ENCODE measurements around the gene ZNF670.
"Not testable (repeated sequence)": the region's sequence is repeated elsewhere in the genome, so short reads cannot be mapped to it uniquely, and the experiment has no call there.

Gene ZNF670

DNA sequence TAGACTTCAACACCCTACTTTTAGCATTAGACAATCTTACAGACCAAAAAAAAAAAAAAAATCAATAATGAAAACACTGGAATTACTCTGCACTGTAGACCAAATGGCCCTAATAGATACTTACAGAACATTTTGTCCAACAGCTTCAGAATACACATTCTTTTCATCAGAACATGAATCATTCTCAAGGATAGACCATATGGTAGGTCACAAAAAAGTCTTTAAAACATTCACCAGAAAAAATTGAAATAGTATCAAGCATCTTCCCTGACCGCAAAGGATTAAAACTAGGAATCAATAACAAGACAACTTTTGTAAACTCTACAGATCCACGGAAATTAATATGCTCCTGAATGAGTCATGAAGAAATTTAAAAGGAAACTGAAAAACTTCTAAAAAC is 22.5 kb downstream of the ZNF670 start:
- FAIRE-seq = no peak
- TF ChIP-seq PAX5 (IDR thresholded peaks at IDR 0.05; ENCODE audit: insufficient read depth, low read length, severe bottlenecking) (no peak), SPI1 (IDR thresholded peaks at IDR 0.05; ENCODE audit: low read depth, low read length) (no peak), POLR2A (IDR thresholded peaks at IDR 0.05; ENCODE audit: low read depth, low read length) (no peak), POU2F2 (IDR thresholded peaks at IDR 0.05; ENCODE audit: low read depth, low read length) (no peak), TAF1 (IDR thresholded peaks at IDR 0.05; ENCODE audit: low read depth, low read length) (no peak), POLR2AphosphoS5 (IDR thresholded peaks at IDR 0.05; ENCODE audit: low read depth, low read length) (no peak)
- DNase-seq (ENCODE audit: insufficient read length, low spot score) = no peak

DNA sequence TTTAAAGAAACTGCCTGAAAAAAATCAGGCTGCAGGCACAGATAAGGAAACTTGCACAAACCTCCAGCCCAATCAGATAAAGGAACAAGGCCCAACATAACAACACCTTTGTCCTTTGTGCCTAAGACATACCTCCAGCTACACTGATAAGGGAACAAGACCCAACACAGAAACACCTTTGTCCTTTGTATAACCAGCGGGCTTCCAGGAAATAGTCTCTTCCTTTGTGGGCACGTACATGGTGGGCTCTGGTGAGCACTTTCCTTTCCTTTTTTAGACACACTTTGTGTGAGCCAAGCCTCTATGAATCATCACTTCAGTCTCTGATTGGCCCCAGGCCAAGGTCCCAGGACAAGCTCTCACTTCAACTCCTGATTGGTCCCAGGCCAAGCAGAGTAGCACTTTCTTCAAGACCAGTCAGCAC is 23.6 kb downstream of the ZNF670 start:
- no peak for TF ChIP-seq POU2F2 (IDR thresholded peaks at IDR 0.05; ENCODE audit: low read depth, low read length)
- no peak for TF ChIP-seq POLR2AphosphoS5 (IDR thresholded peaks at IDR 0.05; ENCODE audit: low read depth, low read length)
- DNase-seq (ENCODE audit: insufficient read length, low spot score) (no peak), FAIRE-seq (no peak)

DNA sequence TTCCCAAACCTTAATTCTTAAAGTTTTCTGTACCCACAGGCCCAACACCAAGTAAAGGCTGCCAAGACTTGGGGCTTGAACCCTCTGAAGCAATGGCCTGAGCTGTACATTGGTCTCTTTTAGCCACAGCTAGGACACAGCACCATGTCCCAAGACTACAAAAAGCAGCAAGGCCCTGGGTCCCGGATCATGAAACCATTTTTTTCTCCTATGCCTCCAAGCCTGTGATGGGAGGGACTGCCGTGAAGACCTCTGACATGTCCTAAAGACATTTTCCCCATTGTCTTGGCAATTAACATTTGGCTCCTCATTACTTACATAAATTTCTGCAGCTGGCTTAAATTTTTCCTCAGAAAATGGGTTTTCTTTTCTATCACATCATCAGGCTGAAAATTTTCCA is 30.9 kb downstream of the ZNF670 start:
- no peak for TF ChIP-seq SPI1 (IDR thresholded peaks at IDR 0.05; ENCODE audit: low read depth, low read length)
- no peak for TF ChIP-seq PAX5 (IDR thresholded peaks at IDR 0.05; ENCODE audit: insufficient read depth, low read length, severe bottlenecking)
- TF ChIP-seq POU2F2 (IDR thresholded peaks at IDR 0.05; ENCODE audit: low read depth, low read length) = no peak
- no peak for TF ChIP-seq TAF1 (IDR thresholded peaks at IDR 0.05; ENCODE audit: low read depth, low read length)
- no peak for TF ChIP-seq POLR2A (IDR thresholded peaks at IDR 0.05; ENCODE audit: low read depth, low read length)
- no peak for TF ChIP-seq POLR2AphosphoS5 (IDR thresholded peaks at IDR 0.05; ENCODE audit: low read depth, low read length)
- FAIRE-seq (no peak), DNase-seq (ENCODE audit: insufficient read length, low spot score) (no peak)

DNA sequence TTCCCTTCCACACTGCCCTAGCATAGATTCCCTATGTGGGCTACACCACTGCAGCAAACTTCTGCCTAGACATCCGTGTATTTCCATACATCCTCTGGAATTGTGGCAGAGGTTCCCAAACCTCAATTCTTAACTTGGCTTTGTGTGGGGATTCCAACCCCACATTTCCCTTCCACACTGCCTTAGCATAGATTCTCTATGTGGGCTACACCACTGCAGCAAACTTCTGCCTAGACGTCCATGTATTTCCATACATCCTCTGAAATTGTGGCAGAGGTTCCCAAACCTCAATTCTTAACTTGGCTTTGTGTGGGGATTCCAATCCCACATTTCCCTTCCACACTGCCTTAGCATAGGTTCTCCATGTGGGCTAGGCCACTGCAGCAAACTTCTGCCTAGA is 31.4 kb downstream of the ZNF670 start:
- TF ChIP-seq TAF1 (IDR thresholded peaks at IDR 0.05; ENCODE audit: low read depth, low read length) (no peak), POLR2A (IDR thresholded peaks at IDR 0.05; ENCODE audit: low read depth, low read length) (no peak), SPI1 (IDR thresholded peaks at IDR 0.05; ENCODE audit: low read depth, low read length) (no peak), PAX5 (IDR thresholded peaks at IDR 0.05; ENCODE audit: insufficient read depth, low read length, severe bottlenecking) (no peak), POU2F2 (IDR thresholded peaks at IDR 0.05; ENCODE audit: low read depth, low read length) (no peak), POLR2AphosphoS5 (IDR thresholded peaks at IDR 0.05; ENCODE audit: low read depth, low read length) (no peak)
- no peak for FAIRE-seq
- no peak for DNase-seq (ENCODE audit: insufficient read length, low spot score)

GRCh38 chr1:247043406-247043805 is 35.2 kb downstream of the ZNF670 start:
- no peak for DNase-seq (ENCODE audit: insufficient read length, low spot score)
- TF ChIP-seq SPI1 (IDR thresholded peaks at IDR 0.05; ENCODE audit: low read depth, low read length) = no peak
- TF ChIP-seq POLR2A (IDR thresholded peaks at IDR 0.05; ENCODE audit: low read depth, low read length) = no peak
- TF ChIP-seq TAF1 (IDR thresholded peaks at IDR 0.05; ENCODE audit: low read depth, low read length) = no peak
- TF ChIP-seq POLR2AphosphoS5 (IDR thresholded peaks at IDR 0.05; ENCODE audit: low read depth, low read length) = no peak
- TF ChIP-seq PAX5 (IDR thresholded peaks at IDR 0.05; ENCODE audit: insufficient read depth, low read length, severe bottlenecking) = no peak
- TF ChIP-seq POU2F2 (IDR thresholded peaks at IDR 0.05; ENCODE audit: low read depth, low read length) = no peak

DNA sequence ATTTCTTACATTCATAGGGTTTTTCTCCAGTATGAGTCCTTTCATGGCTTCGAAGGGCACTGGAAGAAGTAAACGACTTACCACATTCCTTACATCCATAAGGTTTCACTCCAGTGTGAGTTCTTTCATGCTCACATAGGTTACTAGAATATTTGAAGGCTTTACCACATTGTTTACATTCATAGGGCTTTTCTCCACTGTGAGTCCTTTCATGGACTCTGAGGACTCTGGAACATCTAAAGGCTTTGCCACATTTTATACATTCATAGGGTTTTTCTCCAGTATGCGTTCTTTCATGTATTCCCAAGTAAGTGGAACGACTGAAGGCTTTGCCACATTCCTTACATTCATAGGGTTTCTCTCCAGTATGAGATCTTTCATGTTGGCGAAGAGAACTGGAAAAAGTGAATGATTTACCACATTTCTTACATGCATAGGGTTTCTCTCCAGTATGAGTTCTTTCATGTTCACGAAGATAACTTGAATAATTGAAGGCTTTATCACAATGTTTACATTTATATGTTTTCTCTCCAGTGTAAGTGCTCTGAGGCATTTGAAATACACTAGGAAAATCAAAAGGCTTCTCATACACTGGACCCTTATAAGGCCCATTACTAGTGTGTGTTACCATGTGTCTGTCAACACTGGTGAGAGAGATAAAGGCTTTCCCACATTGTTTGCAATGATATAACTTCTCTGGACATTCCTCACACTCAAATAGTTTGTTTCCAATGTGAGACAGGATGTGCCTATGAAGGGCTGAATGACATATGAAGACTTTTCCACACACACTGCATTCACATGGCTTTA is 40.9 kb downstream of the ZNF670 start:
- FAIRE-seq = no peak
- no peak for DNase-seq (ENCODE audit: insufficient read length, low spot score)
- TF ChIP-seq POU2F2 (IDR thresholded peaks at IDR 0.05; ENCODE audit: low read depth, low read length) = no peak
- no peak for TF ChIP-seq POLR2A (IDR thresholded peaks at IDR 0.05; ENCODE audit: low read depth, low read length)
- no peak for TF ChIP-seq POLR2AphosphoS5 (IDR thresholded peaks at IDR 0.05; ENCODE audit: low read depth, low read length)
- TF ChIP-seq SPI1 (IDR thresholded peaks at IDR 0.05; ENCODE audit: low read depth, low read length) = no peak
- TF ChIP-seq PAX5 (IDR thresholded peaks at IDR 0.05; ENCODE audit: insufficient read depth, low read length, severe bottlenecking) = no peak
- TF ChIP-seq TAF1 (IDR thresholded peaks at IDR 0.05; ENCODE audit: low read depth, low read length) = no peak

More at GRCh38 chr1:247043406-247043805, 35.2 kb downstream of the ZNF670 start:
- FAIRE-seq = no peak

- FAIRE-seq; DNase-seq (ENCODE audit: insufficient read length, low spot score): not testable (repeated sequence)
Observed at GRCh38 chr1:247032306-247032705, 46.3 kb downstream of the ZNF670 start.

All from GM12891 (cell line).